Astrocyte (in vitro differentiated cells and primary cell): ENCODE measurements around the gene RAB3GAP2. TPM values are rescaled to one million over a fixed set of nuclear protein-coding genes. Genes with fewer than 3 reads are reported as not detected.
"Not testable (repeated sequence)": the region's sequence is repeated elsewhere in the genome, so short reads cannot be mapped to it uniquely, and the experiment has no call there.

Experiments
- DNase-seq: peaks from one replicate; pipeline ENCODE4 v3.0.0-alpha.2; 2010; ENCODE audit warnings: low read depth
- FAIRE-seq: peaks from 2 replicates; lab custom pipeline; 2011; peaks lifted over from hg19 to GRCh38; lab: Jason Lieb, UNC
- H2AFZ ChIP-seq: 2 replicates; pipeline ENCODE4 v1.6.0; 2012; ENCODE audit warnings: low read depth, low read length, inconsistent platforms
- H3K27ac ChIP-seq: 2 replicates; pipeline ENCODE4 v1.5.1; 2011; ENCODE audit warnings: low read depth, low read length, inconsistent platforms
- H3K27me3 ChIP-seq: 2 replicates; pipeline ENCODE4 v1.6.0; 2011; ENCODE audit warnings: low read length, inconsistent platforms; ENCODE audit not compliant: insufficient read depth
- H3K36me3 ChIP-seq: 2 replicates; pipeline ENCODE4 v1.5.1; 2011; ENCODE audit warnings: low read length, inconsistent platforms; ENCODE audit not compliant: insufficient read depth
- H3K4me1 ChIP-seq: 2 replicates; pipeline ENCODE4 v1.5.1; 2011; ENCODE audit warnings: low read length, inconsistent platforms; ENCODE audit not compliant: insufficient read depth
- H3K4me2 ChIP-seq: 2 replicates; pipeline ENCODE4 v1.6.0; 2012; ENCODE audit warnings: low read length, inconsistent platforms
- H3K4me3 ChIP-seq: 2 replicates; pipeline ENCODE4 v1.5.1; 2011; ENCODE audit warnings: low read depth, mild to moderate bottlenecking, low read length, inconsistent platforms; ENCODE audit not compliant: insufficient read depth
- H3K79me2 ChIP-seq: 2 replicates; pipeline ENCODE4 v1.6.0; 2012; ENCODE audit warnings: mild to moderate bottlenecking, low read length, inconsistent platforms; ENCODE audit not compliant: insufficient read depth
- H3K9ac ChIP-seq: 2 replicates; pipeline ENCODE4 v1.6.0; 2012; ENCODE audit warnings: mild to moderate bottlenecking, low read length, inconsistent platforms
- H3K9me3 ChIP-seq: 2 replicates; pipeline ENCODE4 v1.5.1; 2012; ENCODE audit warnings: low read depth, mild to moderate bottlenecking, low read length, inconsistent platforms; ENCODE audit not compliant: insufficient read depth
- H4K20me1 ChIP-seq: 2 replicates; pipeline ENCODE4 v1.6.0; 2012; ENCODE audit warnings: low read length, inconsistent platforms; ENCODE audit not compliant: insufficient read depth
- H3K27ac Mint-ChIP-seq: one replicate; pipeline ENCODE4 v1.8.0; 2021; ENCODE audit warnings: mild to moderate bottlenecking, mixed read lengths; ENCODE audit not compliant: unreplicated experiment
- H3K27me3 Mint-ChIP-seq: one replicate; pipeline ENCODE4 v1.8.0; 2021; ENCODE audit warnings: low read depth, mixed read lengths; ENCODE audit not compliant: unreplicated experiment
- H3K36me3 Mint-ChIP-seq: one replicate; pipeline ENCODE4 v1.8.0; 2021; ENCODE audit warnings: low read depth, mixed read lengths; ENCODE audit not compliant: unreplicated experiment
- H3K4me1 Mint-ChIP-seq: one replicate; pipeline ENCODE4 v1.8.0; 2021; ENCODE audit warnings: low read depth, mixed read lengths; ENCODE audit not compliant: unreplicated experiment
- H3K4me3 Mint-ChIP-seq: one replicate; pipeline ENCODE4 v1.8.0; 2021; ENCODE audit warnings: mild to moderate bottlenecking, moderate library complexity, mixed read lengths; ENCODE audit not compliant: unreplicated experiment
- H3K9me3 Mint-ChIP-seq: one replicate; pipeline ENCODE4 v1.8.0; 2021; ENCODE audit warnings: mild to moderate bottlenecking, mixed read lengths; ENCODE audit not compliant: unreplicated experiment
- EZH2 ChIP-seq: IDR thresholded peaks from 2 replicates; pipeline ENCODE4 v1.6.1; 2012; ENCODE audit warnings: mild to moderate bottlenecking, low read length, inconsistent platforms; ENCODE audit not compliant: insufficient read depth
- total RNA-seq: library from RNA; stranded (reverse); gene quantifications from 2 replicates; pipeline ENCODE4 v1.2.1, GENCODE V29; 2021
- TF ChIP-seq, protein P1 (sequence below): IDR thresholded peaks from 2 replicates; pipeline ENCODE4 v1.5.1; 2011; ENCODE audit warnings: low read depth, mild to moderate bottlenecking, inconsistent platforms, low read length, moderate library complexity; ENCODE audit not compliant: insufficient read depth

The RAB3GAP2 gene
- total RNA-seq, 1 donor from 2014 or later, result 68.1 TPM

DNA sequence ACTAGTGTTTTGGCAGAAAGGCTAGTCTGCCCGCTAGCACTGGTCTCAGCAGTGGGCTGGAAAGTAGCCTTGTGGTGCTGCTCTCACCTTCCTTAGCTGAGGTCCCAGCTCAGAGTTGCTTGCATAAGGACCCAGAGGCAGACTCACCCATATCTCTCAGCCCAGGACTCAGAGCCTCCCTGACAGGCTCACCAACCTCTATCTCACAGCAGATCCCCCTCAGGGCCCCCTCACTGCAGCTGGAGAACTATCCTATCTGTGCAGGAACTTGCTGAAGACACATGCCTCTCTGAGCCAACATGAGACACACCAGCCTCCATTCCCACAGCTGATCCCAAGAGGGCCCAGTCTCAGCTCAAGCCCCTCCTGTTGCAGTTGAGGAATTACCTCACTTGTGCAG lies 95.7 kb downstream of the RAB3GAP2 start:
- TF ChIP-seq, protein P1, sequence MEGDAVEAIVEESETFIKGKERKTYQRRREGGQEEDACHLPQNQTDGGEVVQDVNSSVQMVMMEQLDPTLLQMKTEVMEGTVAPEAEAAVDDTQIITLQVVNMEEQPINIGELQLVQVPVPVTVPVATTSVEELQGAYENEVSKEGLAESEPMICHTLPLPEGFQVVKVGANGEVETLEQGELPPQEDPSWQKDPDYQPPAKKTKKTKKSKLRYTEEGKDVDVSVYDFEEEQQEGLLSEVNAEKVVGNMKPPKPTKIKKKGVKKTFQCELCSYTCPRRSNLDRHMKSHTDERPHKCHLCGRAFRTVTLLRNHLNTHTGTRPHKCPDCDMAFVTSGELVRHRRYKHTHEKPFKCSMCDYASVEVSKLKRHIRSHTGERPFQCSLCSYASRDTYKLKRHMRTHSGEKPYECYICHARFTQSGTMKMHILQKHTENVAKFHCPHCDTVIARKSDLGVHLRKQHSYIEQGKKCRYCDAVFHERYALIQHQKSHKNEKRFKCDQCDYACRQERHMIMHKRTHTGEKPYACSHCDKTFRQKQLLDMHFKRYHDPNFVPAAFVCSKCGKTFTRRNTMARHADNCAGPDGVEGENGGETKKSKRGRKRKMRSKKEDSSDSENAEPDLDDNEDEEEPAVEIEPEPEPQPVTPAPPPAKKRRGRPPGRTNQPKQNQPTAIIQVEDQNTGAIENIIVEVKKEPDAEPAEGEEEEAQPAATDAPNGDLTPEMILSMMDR, result no peak
- no peak for TF ChIP-seq EZH2
- Histone ChIP-seq H2AFZ (no peak overlapping the region), H3K27ac (no peak overlapping the region), H4K20me1 (peaks cover 12% of the 10 kb centered on the region), H3K9ac (no peak overlapping the region), H3K4me3 (no peak overlapping the region), H3K36me3 (peaks cover 24% of the 10 kb centered on the region), H3K4me2 (no peak overlapping the region), H3K79me2 (peaks cover 12% of the 10 kb centered on the region), H3K27me3 (no peaks in the 10 kb centered on the region), H3K9me3 (no peaks in the 10 kb centered on the region), H3K4me1 (no peaks in the 10 kb centered on the region)
- no peak overlapping the region for H3K4me3 Mint-ChIP-seq
- no peaks in the 10 kb centered on the region for H3K4me1 Mint-ChIP-seq
- DNase-seq (no peak), FAIRE-seq (no peak)
- H3K9me3 Mint-ChIP-seq, result no peaks in the 10 kb centered on the region
- peaks cover 32% of the 10 kb centered on the region for H3K36me3 Mint-ChIP-seq
- no peaks in the 10 kb centered on the region for H3K27me3 Mint-ChIP-seq
- H3K27ac Mint-ChIP-seq, result no peak overlapping the region

DNA sequence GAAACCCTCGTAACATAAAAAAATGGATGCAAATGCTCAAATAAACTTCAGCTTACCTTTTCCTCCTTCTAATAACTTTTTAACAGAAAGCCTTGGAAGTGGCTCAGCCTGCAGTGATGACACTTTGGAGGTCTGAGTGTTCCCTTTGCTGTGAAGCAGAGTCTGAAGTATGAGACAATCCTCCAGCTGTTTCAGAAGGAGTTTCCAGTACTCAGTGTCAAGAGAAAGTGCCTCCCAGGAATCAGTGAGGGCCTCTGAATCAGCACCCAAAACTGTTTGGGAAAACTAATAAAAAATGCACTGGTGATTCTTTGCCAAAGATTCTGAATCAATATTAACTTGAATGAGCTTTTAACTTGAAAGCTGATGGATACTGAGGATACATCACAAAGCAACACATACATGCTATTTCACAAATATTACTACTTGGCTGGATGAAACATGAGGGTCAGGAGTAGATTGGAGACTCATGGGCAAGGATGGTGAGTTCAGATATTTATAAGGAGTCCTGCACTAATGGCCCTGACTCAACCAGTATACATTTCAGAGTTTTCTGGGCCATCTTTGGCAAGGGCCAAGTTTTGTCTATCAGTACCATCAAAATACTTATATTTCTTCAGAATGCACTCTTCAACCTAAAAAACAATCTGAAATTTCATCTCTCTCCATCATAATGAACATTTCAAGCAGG lies 101.3 kb downstream of the RAB3GAP2 start:
- no peak overlapping the region for H3K27ac Mint-ChIP-seq
- no peaks in the 10 kb centered on the region for H3K9me3 Mint-ChIP-seq
- FAIRE-seq, result no peak
- Histone ChIP-seq H3K4me2 (no peak overlapping the region), H3K27me3 (no peaks in the 10 kb centered on the region), H2AFZ (no peak overlapping the region), H3K4me1 (no peaks in the 10 kb centered on the region), H4K20me1 (no peaks in the 10 kb centered on the region), H3K4me3 (no peak overlapping the region), H3K9me3 (no peaks in the 10 kb centered on the region), H3K27ac (no peak overlapping the region), H3K36me3 (peaks cover 46% of the 10 kb centered on the region), H3K79me2 (no peaks in the 10 kb centered on the region), H3K9ac (no peak overlapping the region)
- H3K4me3 Mint-ChIP-seq, result no peak overlapping the region
- no peak for TF ChIP-seq EZH2
- TF ChIP-seq, protein P1, result no peak
- peaks cover 18% of the 10 kb centered on the region for H3K36me3 Mint-ChIP-seq
- H3K27me3 Mint-ChIP-seq, result no peaks in the 10 kb centered on the region
- no peaks in the 10 kb centered on the region for H3K4me1 Mint-ChIP-seq
- DNase-seq, result no peak

DNA sequence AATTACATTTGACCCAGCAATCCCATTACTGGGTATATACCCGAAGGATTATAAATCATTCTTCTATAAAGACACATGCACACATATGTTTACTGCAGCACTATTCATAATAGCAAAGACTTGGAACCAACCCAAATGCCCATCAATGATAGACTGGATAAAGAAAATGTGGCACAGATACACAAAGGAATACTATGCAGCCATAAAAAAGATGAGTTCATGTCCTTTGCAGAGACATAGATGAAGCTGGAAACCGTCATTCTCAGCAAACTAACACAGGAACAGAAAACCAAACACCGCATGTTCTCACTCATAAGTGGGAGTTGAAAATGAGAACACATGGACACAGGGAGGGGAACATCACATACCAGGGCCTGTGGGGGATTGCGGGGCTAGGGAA lies 102.4 kb downstream of the RAB3GAP2 start:
- H3K4me1 ChIP-seq, H3K4me3 Mint-ChIP-seq, H3K27me3 Mint-ChIP-seq, H3K9ac ChIP-seq, H3K79me2 ChIP-seq, DNase-seq, FAIRE-seq, H3K27me3 ChIP-seq, H3K4me3 ChIP-seq, H3K9me3 ChIP-seq, H3K4me2 ChIP-seq, H3K9me3 Mint-ChIP-seq, H3K27ac ChIP-seq, H3K4me1 Mint-ChIP-seq, H3K27ac Mint-ChIP-seq, H2AFZ ChIP-seq, H4K20me1 ChIP-seq: not testable (repeated sequence)
- H3K36me3 Mint-ChIP-seq, result peaks cover 18% of the 10 kb centered on the region
- H3K36me3 ChIP-seq, result peaks cover 54% of the 10 kb centered on the region
